Measurements from ENCODE around the gene CNOT2.

The CNOT2 gene

GRCh38 chr12:70247653-70248199 lies 4.5 kb downstream of the CNOT2 start:
- no peak for ATAC-seq
- TF ChIP-seq TSHZ2 (CRISPR knock-in tag; IDR thresholded peaks at IDR 0.05) (no peak), TOX (CRISPR knock-in tag; IDR thresholded peaks at IDR 0.05; ENCODE audit: borderline replicate concordance) (no peak), PPARA (CRISPR knock-in tag; IDR thresholded peaks at IDR 0.05; ENCODE audit: borderline replicate concordance) (no peak), ARNTL (CRISPR knock-in tag; IDR thresholded peaks at IDR 0.05; ENCODE audit: borderline replicate concordance, low read depth) (no peak), PATZ1 (CRISPR knock-in tag; IDR thresholded peaks at IDR 0.05; ENCODE audit: borderline replicate concordance) (no peak), ZNF70 (CRISPR knock-in tag; IDR thresholded peaks at IDR 0.05) (no peak), CSRNP3 (CRISPR knock-in tag; IDR thresholded peaks at IDR 0.05) (no peak), OSR1 (CRISPR knock-in tag; IDR thresholded peaks at IDR 0.05) (no peak), BACH2 (CRISPR knock-in tag; IDR thresholded peaks at IDR 0.05; ENCODE audit: borderline replicate concordance) (no peak)

GRCh38 chr12:70248876-70249275 lies 5.6 kb downstream of the CNOT2 start:
- TF ChIP-seq TCF4 (CRISPR knock-in tag; IDR thresholded peaks at IDR 0.05; ENCODE audit: borderline replicate concordance) = no peak
- TF ChIP-seq CSRNP3 (CRISPR knock-in tag; IDR thresholded peaks at IDR 0.05) = no peak
- TF ChIP-seq BACH2 (CRISPR knock-in tag; IDR thresholded peaks at IDR 0.05; ENCODE audit: borderline replicate concordance) = no peak
- TF ChIP-seq ZNF565 (CRISPR knock-in tag; conservative IDR thresholded peaks at IDR 0.05; ENCODE audit: low read depth) = no peak
- no peak for ATAC-seq

GRCh38 chr12:70249903-70250302 lies 6.7 kb downstream of the CNOT2 start:
- TF ChIP-seq ZNF70 (CRISPR knock-in tag; IDR thresholded peaks at IDR 0.05) (no peak), TCF4 (CRISPR knock-in tag; IDR thresholded peaks at IDR 0.05; ENCODE audit: borderline replicate concordance) (no peak), CSDC2 (CRISPR knock-in tag; IDR thresholded peaks at IDR 0.05) (no peak), TOX (CRISPR knock-in tag; IDR thresholded peaks at IDR 0.05; ENCODE audit: borderline replicate concordance) (no peak), ESRRG (CRISPR knock-in tag; IDR thresholded peaks at IDR 0.05) (no peak), ZFP30 (CRISPR knock-in tag; IDR thresholded peaks at IDR 0.05) (no peak), PATZ1 (CRISPR knock-in tag; IDR thresholded peaks at IDR 0.05; ENCODE audit: borderline replicate concordance) (no peak), GLIS3 (CRISPR knock-in tag; IDR thresholded peaks at IDR 0.05) (no peak), SNAI2 (CRISPR knock-in tag; IDR thresholded peaks at IDR 0.05) (no peak), POU6F1 (CRISPR knock-in tag; IDR thresholded peaks at IDR 0.05; ENCODE audit: borderline replicate concordance, low read depth) (no peak), CSRNP3 (CRISPR knock-in tag; IDR thresholded peaks at IDR 0.05) (no peak), ZFP3 (CRISPR knock-in tag; IDR thresholded peaks at IDR 0.05) (no peak), OSR1 (CRISPR knock-in tag; IDR thresholded peaks at IDR 0.05) (no peak), CREB5 (CRISPR knock-in tag; IDR thresholded peaks at IDR 0.05; ENCODE audit: low read depth) (no peak), ZC3H10 (CRISPR knock-in tag; IDR thresholded peaks at IDR 0.05) (no peak), ZNF8 (CRISPR knock-in tag; IDR thresholded peaks at IDR 0.05) (no peak), BACH2 (CRISPR knock-in tag; IDR thresholded peaks at IDR 0.05; ENCODE audit: borderline replicate concordance) (no peak), PPARA (CRISPR knock-in tag; IDR thresholded peaks at IDR 0.05; ENCODE audit: borderline replicate concordance) (no peak), ISL1 (CRISPR knock-in tag; IDR thresholded peaks at IDR 0.05) (no peak)
- ATAC-seq = no peak

Measured in SK-N-SH treated with all-trans-retinoic acid at 6 μM for 48 hours (cell line).